Measurements from ENCODE around the gene INKA1. TPM values are rescaled to one million over a fixed set of nuclear protein-coding genes. Genes with fewer than 3 reads are reported as not detected.
"Not testable (repeated sequence)": the region's sequence is repeated elsewhere in the genome, so short reads cannot be mapped to it uniquely, and the experiment has no call there.

The INKA1 gene
- 7.4 TPM for polyA plus RNA-seq (ENCODE audit: insufficient read length)

DNA sequence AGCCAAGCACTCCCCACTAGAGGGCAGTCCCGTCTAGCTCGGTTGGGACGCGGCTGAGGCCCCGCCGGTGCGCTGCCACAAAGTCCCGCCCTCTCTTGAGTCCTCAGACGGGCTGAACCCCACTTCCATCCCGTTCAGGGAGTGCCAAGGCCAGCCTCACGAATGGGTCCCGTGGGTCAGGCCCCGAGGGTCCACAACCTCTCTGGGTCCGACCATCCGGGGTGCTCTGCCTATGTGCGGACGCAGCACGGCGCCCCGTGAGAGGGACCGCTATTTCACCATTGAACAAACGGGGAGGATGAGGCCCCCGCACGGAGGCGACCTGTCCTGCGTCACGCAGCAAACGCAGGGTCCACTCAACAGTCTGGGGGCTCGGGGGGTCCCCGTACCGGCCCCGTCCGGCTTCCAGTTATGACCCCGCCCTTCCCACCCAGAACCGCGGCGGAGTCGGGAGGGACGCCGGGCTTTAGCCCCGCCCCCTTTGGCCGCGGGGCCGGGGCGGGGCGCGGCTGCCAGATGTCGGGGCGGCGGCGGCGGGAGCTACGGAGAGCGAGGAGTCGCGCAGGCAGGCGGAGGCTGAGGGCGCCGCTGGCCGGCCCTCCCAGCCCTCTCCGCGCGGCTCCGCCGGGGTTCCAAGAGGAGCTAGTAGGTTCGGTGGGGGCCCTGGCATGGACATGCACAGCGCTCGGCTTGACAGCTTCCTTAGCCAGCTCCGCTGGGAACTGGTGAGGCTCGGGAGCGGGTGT is at the start of gene INKA1:
Gene INKA1, plus strand, starts transcription at position 543 of the 746 bp plus-strand sequence. Its CDS starts 132 bp downstream, at position 675.
- peak; percentile 90 for DNase-seq

DNA sequence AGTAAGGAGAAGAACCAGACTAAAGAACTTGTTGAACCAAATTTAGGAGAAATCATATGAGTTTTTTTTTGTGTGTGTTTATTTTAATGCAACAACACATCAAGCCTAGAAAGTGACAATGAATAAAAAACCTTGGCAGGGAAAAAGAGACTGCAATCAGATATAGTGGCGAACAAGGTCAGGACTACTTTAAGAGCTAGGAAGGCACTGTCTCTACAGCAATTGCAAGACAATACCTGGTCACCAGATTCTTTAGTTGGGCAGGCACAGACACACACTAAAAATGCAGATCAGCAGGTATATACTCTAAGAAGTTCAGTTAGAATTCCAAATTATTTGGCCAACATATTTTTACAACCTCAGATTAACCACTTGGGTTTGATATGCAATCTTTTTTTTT is 48.5 kb upstream of the INKA1 start:
- no peak for DNase-seq

DNA sequence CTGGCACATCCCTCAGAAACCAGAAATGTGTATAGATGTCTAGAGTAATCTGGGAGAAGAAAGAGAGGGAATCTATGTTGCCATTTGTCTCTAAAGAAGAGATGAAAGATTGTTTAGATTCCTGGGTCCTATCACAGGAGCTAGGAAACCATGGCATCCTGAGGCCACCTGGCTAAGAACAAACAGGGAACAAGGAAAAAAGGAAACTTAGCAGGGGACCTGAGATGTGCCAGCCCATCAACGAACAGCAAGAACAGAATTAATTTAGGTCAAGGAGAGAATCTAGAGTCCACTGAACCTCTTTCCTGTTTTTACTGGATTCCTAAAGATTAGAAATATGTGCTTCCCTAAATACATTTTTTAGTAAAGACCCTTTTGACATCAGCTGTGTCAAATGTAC is 47.0 kb upstream of the INKA1 start:
- no peak for DNase-seq

DNA sequence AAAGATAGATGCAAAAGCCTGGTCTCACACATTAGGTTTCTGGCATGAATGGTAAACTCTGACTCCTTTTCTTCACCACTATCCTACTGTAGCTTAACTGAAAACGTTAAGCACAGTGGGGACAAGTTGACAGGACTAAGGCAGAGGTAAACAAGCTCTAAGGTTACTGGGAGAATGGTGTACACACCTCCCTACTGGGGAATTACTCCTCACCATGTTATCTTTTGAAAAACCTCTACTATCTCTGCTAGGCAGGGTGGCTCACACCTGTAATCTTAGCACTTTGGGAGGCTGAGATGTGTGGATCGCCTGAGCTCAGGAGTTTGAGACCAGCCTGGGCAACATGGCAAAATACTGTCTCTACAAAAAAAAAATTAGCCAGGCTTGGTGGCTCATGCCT is 45.9 kb upstream of the INKA1 start:
- no peak for DNase-seq

DNA sequence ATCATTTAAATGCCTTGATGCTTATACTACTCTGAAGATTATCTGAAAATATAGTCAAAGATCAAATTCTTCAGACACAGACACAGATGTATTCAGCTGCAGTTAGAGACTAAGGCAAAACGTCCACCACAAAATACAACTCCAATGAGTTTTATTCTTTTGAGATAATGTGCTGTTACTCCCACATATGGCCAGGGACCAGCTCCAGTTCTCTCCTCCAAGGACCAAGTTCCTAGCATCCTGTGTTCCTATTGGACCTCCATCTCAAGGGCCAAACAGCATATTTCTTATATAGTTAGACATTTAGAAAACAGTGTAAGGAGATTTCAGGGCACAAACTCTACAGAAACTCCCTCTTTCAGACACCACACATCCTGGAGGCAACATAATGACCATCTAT is 43.8 kb upstream of the INKA1 start:
- DNase-seq = no peak

DNA sequence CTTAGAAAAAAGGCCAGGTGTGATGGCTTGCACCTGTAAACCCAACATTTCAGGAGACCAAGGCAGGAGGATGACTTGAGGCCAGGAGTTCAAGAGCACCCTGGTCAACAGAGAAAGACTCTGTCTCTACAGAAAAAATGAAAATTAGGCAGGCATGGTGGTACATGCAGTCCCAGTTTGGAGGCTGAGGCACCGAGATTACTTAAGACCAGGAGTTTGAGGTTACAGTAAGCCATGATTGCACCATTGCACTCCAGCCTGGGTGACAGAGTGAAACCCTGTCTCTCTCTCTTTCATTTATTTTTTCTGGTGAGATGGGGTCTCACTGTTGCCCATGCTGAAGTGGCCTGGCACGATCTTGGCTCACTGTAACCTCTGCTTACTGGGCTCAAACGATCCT is 41.4 kb upstream of the INKA1 start:
- no peak for DNase-seq

DNA sequence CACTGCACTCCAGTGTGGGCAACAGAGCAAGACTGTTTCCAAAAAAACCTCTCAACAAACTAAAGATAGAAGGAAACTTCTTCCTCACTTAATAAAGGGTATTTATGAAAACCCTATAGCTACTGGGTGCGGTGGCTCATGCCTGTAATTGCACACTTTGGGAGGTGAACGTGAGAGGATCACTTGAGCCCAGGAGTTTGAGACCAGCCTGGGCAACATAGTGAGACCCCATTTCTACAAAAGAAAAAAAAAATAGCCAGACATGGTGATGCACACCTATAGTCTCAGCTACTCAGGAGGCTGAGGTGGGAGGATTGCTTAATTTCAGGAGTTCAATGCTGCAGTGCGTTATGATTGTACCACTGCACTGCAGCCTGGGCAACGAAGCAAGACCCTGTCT is 39.1 kb upstream of the INKA1 start:
- DNase-seq = no peak

DNA sequence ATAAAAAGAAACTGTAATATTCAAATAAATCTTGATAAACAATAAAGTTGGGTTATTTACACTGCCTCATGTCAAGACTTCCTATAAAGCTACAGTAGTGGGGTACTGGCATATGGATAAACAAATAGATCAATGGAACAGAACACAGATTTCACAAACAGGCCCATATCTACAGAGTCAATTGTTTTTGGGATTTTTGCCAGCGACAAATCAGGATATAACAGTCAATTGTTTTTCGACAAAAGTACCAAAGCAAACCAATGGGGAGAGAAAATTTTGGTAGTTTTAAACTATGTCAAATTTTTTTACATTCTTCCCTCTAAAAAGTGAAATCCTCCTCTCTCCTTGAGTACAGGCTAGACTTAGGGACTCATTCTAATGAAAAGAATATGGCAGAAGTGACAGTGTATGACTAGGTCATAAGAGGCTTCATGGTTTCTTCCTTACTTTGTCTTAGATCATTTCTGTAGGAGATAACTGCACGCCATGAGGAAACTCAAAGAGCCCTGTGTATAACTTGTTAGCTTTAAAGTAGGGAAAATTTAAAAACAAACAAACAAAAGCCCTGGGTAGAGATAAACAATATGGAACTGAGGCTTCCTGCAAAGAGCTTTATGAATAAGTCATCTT is 33.7 kb upstream of the INKA1 start:
- no peak for DNase-seq

DNA sequence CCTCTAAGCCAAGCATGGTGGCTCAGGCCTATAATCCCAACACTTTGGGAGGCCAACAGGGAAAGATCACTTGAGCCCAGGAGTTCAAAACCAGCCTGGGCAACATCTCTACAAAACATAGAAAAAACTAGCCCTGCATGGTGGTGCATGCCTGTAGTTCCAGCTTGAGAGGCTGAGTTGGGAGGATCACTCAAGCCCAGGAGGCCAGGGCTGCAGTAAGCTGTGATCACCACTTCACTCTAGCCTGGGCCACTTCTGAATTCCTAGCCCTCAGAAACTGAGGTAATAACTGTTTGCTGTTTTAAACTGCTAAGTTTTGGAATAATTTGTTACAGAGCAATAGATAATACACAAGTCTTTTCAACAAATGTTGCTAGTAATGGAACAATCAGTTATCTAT is 33.1 kb upstream of the INKA1 start:
- DNase-seq = no peak

DNA sequence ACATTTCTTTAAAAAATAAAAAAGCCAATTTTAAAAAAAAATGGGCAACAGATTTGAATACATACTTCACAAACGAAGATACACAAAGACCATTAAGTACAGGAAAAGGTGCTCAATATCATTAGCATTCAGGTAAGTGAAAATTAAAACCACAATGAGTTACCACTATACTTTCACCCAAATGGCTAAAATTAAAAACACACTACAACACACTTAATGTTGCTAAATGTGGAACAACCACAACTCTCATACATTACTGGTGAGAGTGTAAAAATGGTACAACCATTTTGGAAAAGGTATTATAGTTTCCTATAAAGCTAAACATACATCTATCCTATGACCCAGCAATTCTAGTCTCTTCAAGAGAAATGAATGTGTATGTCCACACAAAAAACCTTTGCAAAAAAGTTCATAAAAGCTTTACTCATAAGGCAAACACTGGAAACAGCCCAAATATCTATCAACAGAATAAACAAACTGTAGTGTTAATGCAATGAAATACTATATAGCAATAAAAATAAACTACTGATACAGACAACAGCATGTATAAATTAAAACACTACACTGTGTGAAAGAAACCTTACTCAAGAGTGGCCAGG is 31.6 kb upstream of the INKA1 start:
- DNase-seq = no peak

DNA sequence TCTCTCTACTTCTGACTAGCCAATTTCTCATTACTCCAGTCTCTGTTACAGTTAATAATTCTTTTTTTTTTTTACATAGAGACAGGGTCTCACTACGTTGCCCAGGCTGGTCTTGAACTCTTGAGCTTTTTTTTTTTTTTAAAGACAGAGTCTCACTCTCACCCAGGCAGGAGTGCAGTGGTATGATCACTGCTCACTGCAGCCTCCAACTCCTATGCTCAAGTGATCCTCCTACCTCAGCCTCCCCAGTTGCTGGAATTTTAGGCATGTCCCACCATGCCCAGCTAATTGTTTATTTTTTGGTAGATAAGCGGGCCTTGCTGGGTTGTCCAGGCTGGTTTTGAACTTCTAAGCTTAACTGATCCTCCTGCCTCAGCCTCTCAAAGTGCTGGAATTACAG is 30.4 kb upstream of the INKA1 start:
- DNase-seq = no peak

DNA sequence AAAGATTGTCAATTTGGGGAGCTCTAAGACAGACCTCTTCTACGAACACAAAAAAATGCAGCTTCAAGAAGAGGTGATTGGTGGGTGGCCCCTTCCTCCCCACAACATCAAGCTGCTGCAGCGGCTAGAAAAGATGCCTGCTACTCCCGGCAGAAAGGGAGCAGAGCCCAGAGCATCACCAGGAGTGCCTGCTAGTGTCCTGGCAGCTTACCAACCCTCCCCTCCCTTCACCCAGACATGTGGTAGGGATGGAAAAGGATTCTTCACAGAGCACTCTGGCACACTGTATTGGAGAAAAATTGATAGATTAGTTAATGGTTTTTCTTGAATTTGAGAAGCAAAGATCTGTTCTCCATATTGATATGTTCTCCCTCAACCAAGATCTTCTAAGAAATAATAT is 27.5 kb upstream of the INKA1 start:
- no peak for DNase-seq

DNA sequence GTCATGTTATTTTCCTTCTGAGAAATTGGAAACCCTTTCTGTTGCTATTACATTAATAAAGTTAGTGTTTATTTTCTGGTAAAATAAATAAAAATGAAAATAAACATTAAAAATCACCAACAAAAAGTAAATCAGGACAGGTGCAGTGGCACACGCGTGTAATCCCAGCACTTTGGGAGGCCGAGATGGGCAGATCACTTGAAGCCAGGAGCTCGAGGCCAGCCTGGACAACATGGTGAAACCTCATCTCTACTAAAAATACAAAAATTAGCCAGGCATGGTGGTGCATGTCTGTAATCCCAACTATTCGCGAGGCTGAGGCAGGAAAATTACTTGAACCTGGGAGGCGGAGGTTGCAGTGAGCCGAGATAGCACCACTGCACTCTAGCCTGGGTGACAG is 27.0 kb upstream of the INKA1 start:
- DNase-seq = not testable (repeated sequence)

DNA sequence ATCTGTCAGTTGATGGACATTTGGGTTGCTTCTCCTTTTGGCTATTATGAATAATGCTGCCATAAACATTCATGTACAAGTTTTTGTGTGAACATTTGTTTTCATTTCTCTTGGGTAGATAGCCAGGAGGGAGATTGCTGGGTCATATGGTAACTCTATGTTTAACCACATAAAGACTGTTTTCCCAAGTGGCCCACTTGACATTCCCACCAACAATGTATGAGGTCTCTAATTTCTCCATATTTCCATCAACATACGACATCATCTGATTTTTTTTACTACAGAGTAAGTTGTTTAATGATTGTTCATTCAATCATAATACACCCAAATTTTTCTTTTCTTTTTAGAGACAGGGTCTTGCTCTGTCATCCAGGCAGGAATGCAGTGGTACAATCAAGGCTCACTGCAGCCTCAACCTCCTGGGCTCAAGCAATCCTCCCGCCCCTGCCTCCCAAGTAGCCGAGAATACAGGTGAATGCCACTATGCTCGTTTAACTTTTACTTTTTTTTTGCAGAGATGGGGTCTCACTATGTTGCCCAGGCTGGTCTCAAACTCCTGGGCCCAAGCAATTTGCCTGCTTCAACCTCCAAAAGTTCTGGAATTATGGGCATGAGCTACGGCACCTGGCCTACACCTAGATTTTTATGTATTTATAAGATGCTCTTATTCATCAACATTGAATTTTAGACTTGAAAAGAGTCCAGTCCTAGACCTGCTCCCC is 23.5 kb upstream of the INKA1 start:
- DNase-seq = no peak

DNA sequence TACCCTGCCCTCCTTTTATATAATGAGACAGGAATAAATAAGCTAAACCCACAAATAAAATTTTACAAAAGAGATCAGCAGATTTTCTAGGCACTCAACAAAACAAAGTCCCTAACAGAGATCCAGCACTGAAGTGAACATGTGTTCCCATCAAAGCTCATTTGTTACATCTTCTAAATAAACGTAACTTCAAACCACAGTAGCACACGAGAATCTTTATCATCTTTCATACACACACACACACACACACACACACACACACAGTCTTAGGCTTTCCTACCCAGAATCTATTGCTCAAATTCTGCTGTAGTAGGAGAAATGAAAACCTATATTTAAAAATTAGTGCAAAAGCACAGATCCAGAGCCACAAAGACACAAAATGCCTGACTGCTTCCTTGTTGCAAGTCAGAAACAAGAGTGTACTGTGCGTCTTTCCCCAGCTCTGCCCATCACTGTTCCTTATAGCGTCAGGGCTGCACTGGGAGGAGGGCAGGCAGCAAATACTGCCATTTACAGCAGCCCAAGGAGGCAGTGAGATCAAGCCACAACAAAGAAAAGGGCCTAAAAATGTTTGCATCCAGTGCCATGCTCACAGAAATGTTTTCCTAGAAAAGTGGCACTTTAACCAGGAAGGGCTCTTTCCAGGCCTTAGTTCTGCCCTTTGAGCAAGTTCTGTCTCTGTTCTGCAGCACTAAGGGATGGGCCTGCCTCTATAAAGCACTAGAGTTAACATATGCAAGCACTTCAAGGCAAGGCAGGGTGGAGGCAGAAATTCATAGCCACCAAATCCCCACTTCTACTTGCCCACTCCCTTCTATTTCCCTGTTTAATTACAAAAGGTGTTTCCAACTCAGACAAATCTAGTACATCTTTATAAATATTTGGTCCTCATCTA is 22.7 kb upstream of the INKA1 start:
- no peak for DNase-seq

DNA sequence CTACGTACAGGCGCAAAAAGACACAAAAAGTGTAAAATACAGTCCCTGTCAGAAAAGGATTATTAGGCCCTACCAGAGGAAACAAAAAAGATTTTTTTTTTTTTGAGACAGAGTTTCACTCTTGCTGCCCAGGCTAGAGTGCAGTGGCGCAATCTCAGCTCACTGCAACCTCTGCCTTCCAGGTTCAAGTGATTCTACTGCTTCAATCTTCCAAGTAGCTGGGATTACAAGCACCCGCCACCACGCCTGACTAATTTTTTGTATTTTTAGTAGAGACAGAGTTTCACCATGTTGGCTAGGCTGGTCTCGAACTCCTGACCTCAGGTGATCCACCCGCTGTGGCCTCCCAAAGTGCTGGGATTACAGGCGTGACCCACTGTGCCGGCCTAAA is 22.1 kb upstream of the INKA1 start:
- not testable (repeated sequence) for DNase-seq

DNA sequence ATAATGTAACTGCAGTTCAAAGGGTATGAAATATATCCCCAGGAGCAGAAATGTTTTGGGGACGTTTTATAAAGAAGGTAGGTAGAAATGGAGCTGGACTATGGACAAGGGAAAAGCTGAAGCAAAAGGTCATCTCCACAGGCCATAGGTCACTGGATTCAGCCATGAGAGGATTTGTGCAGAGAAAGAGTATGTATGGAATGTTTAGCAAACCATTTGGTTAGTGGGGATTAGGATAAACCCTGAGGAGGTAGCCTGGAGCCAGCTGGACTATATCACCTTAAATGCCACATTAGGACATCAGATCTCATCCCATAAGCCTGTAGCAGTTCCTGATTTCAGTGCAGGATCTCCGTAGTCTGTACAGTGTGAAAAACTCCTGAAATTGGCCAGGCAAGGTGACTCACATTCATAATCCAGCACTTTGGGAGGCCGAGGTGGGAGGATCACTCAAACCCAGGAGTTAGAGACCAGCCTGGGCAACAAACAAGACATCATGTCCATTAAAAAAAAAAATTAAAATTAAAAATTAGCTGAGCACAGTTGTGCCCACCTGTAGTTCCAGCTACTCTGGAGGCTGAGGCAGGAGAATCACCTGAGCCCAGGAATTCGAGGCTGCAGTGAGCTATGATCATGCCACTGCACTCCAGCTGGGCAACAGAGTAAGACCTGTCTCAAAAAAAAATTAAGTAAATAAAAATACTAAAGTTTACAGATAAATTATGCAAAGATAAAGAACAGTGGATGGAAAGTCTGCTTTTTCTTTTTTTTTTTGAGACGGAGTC is 21.5 kb upstream of the INKA1 start:
- no peak for DNase-seq

DNA sequence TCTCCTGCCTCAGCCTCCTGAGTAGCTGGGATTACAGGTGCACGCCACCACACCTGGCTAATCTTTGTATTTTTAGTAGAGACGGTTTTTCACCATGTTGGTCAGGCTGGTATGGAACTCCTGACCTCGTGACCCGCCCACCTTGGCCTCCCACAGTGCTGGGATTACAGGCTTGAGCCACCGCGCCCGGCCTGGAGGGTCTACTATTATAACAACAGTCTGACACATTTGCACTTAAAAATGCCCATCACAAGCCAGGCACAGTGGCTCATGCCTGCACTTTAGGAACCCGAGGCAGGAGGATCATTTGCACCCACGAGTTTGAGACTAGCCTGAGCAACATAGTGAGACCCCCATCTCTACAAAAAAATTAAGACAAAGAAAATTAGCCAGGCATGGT is 20.8 kb upstream of the INKA1 start:
- DNase-seq = not testable (repeated sequence)

DNA sequence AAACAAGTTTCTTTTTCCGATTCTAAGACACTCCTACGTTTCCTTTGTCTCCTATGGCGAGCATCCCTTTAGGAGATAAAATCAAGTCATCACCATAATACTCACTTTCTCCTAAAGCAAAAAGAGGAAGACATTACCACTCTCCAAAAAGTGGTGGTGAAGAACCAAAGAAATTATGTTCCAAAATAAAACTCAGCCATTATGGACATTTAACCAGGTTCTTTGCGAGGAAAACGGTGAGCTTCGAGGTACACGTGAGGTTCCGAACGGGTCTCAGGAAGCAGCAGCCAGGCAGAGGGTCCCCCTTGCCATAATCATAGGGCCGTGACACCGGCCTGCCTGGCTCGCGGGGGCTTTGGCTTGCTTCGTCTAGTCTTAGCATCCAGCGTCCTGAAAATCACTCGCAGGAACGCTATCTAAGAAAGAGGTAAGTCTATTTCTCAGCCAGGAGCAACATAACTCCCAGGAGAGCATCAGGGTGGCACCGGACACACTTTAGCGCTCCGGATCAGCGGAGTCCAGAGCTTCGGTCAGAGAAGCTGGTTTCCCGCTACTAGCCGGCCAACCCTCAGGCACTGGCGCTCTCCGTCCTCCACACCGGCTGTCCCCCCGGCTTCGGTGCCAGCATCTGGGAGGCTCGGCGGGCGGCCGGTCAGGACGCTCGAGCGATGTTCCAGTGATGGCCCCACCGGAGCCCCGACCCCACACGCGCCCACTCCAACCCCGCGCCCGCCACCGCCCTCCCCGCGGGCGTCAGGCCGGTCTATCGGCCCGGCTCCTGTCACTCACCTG is 17.3 kb upstream of the INKA1 start:
- DNase-seq = peak; percentile 18

DNA sequence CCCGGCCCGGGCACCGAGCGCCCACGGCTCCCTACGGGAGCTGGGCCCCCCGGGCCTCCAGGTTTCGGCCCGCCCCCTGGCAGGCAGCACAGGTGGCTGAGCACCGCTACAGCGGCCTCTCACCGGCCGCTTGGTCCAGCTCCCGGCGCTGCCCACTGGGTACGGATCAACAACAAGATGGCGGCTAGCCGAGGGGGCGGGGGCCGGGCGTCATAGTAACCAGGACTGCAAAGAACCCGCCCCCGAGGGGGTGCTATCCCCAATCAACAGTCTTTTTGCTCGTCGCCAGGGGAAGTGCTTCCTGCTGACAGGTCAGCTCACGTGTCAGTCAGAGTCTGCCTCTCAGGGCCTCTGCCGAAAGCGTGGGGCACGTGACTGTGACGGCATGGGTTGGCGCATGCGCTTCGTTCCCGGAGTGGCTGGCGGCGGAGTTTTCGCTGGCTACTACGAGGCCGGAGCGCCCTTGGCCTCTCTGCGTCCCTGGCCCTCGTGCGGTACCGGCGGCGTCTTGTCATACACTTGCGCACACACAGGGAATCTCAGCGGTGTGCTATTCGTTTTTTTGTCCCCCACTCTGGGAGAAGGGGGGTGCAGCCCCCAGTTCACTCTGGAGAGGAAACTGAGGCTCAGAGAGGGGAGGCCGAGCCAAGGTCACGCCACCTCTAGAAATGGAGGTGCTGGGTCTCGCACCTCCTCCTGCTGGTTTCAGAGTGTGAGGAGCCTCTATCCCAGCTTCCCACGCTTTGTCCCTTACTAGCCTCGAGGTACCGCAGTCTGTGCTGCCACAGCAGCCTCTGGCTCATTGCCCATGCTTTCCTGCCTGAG is 16.5 kb upstream of the INKA1 start, which contains the start of gene IP6K1:
Gene IP6K1, minus strand, starts transcription at position 186 of the 825 bp plus-strand sequence. CDS start 38,502 bp downstream, outside the sequence.
- peak; percentile 100 for DNase-seq

Data from hindlimb muscle (tissue), 1 donor.